ENCODE results near the gene VPS35. TPM values are rescaled to one million over a fixed set of nuclear protein-coding genes. Genes with fewer than 3 reads are reported as not detected.

VPS35 gene
- total and polyA plus RNA-seq, 2 of the 13 experiments (the other 11 are each of a cell fraction or from before 2014, with no cell fraction given): 30.7 to 136 TPM

DNA sequence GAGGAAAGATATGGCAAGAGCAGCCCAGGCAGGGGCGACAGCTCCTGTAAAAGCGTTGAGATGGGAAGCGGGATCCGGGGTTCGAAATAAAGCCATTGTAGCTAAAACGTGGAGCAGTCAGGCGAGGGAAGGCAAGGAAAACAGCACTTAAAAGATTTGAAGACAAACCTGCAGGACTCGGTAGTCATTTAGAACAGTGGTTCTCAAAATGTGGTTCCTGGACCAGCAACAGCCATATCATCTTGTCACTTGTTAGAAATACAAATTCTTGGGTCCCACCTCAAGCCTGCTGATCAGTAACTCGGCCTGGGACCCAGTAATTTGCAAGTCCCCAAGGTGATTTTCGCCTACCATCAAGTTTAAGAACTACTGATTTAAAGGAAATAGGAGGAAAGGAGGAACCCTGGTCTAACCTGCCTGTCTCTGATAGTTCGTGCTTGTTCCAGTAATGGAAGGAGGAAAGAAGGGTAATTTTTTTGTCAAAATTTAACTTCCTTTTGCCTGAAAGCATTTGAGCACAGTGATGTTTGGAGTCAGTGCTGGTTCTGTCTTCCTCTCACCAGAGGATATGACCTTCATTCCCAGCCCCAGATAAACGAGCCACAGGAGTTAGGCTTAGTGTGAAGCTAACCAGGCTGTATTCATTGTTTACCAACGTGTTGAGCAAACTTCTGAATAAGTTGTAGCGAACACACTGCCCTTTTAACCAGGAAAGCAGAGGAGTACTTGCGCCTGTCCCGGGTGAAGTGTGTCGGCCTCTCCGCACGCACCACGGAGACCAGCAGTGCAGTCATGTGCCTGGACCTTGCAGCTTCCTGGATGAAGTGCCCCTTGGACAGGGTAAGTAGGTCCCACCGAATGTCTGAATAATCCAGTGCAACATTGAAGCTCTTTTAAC, 1.6 kb upstream of the VPS35 start (continued):
- TF ChIP-seq, protein P1, sequence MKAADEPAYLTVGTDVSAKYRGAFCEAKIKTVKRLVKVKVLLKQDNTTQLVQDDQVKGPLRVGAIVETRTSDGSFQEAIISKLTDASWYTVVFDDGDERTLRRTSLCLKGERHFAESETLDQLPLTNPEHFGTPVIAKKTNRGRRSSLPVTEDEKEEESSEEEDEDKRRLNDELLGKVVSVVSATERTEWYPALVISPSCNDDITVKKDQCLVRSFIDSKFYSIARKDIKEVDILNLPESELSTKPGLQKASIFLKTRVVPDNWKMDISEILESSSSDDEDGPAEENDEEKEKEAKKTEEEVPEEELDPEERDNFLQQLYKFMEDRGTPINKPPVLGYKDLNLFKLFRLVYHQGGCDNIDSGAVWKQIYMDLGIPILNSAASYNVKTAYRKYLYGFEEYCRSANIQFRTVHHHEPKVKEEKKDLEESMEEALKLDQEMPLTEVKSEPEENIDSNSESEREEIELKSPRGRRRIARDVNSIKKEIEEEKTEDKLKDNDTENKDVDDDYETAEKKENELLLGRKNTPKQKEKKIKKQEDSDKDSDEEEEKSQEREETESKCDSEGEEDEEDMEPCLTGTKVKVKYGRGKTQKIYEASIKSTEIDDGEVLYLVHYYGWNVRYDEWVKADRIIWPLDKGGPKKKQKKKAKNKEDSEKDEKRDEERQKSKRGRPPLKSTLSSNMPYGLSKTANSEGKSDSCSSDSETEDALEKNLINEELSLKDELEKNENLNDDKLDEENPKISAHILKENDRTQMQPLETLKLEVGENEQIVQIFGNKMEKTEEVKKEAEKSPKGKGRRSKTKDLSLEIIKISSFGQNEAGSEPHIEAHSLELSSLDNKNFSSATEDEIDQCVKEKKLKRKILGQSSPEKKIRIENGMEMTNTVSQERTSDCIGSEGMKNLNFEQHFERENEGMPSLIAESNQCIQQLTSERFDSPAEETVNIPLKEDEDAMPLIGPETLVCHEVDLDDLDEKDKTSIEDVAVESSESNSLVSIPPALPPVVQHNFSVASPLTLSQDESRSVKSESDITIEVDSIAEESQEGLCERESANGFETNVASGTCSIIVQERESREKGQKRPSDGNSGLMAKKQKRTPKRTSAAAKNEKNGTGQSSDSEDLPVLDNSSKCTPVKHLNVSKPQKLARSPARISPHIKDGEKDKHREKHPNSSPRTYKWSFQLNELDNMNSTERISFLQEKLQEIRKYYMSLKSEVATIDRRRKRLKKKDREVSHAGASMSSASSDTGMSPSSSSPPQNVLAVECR (CRISPR knock-in tag; IDR thresholded peaks at IDR 0.05; ENCODE audit: borderline replicate concordance): peak; percentile 42; the same call in 1 of the 2 replicates
- TF ChIP-seq ZBTB8A (CRISPR knock-in tag; IDR thresholded peaks at IDR 0.05; ENCODE audit: borderline replicate concordance, low read depth): no peak
- TF ChIP-seq, protein P2, sequence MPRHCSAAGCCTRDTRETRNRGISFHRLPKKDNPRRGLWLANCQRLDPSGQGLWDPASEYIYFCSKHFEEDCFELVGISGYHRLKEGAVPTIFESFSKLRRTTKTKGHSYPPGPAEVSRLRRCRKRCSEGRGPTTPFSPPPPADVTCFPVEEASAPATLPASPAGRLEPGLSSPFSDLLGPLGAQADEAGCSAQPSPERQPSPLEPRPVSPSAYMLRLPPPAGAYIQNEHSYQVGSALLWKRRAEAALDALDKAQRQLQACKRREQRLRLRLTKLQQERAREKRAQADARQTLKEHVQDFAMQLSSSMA (CRISPR knock-in tag; IDR thresholded peaks at IDR 0.05): 0 out of 2 replicates have a peak, but pooled peaks have one; percentile 72
- TF ChIP-seq BHLHE40 (IDR thresholded peaks at IDR 0.05; ENCODE audit: low read length): peak; percentile 45; the same call in 1 of the 2 replicates
- TF ChIP-seq, protein P3, sequence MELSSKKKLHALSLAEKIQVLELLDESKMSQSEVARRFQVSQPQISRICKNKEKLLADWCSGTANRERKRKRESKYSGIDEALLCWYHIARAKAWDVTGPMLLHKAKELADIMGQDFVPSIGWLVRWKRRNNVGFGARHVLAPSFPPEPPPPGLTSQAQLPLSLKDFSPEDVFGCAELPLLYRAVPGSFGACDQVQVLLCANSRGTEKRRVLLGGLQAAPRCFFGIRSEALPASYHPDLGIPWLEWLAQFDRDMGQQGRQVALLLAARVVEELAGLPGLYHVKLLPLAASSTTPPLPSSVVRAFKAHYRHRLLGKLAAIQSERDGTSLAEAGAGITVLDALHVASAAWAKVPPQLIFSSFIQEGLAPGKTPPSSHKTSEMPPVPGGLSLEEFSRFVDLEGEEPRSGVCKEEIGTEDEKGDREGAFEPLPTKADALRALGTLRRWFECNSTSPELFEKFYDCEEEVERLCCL (CRISPR knock-in tag; IDR thresholded peaks at IDR 0.05; ENCODE audit: borderline replicate concordance): no peak
- TF ChIP-seq, protein P4, sequence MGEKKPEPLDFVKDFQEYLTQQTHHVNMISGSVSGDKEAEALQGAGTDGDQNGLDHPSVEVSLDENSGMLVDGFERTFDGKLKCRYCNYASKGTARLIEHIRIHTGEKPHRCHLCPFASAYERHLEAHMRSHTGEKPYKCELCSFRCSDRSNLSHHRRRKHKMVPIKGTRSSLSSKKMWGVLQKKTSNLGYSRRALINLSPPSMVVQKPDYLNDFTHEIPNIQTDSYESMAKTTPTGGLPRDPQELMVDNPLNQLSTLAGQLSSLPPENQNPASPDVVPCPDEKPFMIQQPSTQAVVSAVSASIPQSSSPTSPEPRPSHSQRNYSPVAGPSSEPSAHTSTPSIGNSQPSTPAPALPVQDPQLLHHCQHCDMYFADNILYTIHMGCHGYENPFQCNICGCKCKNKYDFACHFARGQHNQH (CRISPR knock-in tag; IDR thresholded peaks at IDR 0.05): peak; percentile 39; the same call in 1 of the 2 replicates
- TF ChIP-seq, protein P5, sequence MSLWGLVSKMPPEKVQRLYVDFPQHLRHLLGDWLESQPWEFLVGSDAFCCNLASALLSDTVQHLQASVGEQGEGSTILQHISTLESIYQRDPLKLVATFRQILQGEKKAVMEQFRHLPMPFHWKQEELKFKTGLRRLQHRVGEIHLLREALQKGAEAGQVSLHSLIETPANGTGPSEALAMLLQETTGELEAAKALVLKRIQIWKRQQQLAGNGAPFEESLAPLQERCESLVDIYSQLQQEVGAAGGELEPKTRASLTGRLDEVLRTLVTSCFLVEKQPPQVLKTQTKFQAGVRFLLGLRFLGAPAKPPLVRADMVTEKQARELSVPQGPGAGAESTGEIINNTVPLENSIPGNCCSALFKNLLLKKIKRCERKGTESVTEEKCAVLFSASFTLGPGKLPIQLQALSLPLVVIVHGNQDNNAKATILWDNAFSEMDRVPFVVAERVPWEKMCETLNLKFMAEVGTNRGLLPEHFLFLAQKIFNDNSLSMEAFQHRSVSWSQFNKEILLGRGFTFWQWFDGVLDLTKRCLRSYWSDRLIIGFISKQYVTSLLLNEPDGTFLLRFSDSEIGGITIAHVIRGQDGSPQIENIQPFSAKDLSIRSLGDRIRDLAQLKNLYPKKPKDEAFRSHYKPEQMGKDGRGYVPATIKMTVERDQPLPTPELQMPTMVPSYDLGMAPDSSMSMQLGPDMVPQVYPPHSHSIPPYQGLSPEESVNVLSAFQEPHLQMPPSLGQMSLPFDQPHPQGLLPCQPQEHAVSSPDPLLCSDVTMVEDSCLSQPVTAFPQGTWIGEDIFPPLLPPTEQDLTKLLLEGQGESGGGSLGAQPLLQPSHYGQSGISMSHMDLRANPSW (CRISPR knock-in tag; IDR thresholded peaks at IDR 0.05; ENCODE audit: borderline replicate concordance): 0 out of 2 replicates have a peak, but pooled peaks have one; percentile 48
- TF ChIP-seq, protein P6, sequence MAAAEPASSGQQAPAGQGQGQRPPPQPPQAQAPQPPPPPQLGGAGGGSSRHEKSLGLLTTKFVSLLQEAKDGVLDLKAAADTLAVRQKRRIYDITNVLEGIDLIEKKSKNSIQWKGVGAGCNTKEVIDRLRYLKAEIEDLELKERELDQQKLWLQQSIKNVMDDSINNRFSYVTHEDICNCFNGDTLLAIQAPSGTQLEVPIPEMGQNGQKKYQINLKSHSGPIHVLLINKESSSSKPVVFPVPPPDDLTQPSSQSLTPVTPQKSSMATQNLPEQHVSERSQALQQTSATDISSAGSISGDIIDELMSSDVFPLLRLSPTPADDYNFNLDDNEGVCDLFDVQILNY (CRISPR knock-in tag; conservative IDR thresholded peaks at IDR 0.05): no peak
- no peak for TF ChIP-seq KMT2A (CRISPR knock-in tag; IDR thresholded peaks at IDR 0.05)
- TF ChIP-seq, protein P7, sequence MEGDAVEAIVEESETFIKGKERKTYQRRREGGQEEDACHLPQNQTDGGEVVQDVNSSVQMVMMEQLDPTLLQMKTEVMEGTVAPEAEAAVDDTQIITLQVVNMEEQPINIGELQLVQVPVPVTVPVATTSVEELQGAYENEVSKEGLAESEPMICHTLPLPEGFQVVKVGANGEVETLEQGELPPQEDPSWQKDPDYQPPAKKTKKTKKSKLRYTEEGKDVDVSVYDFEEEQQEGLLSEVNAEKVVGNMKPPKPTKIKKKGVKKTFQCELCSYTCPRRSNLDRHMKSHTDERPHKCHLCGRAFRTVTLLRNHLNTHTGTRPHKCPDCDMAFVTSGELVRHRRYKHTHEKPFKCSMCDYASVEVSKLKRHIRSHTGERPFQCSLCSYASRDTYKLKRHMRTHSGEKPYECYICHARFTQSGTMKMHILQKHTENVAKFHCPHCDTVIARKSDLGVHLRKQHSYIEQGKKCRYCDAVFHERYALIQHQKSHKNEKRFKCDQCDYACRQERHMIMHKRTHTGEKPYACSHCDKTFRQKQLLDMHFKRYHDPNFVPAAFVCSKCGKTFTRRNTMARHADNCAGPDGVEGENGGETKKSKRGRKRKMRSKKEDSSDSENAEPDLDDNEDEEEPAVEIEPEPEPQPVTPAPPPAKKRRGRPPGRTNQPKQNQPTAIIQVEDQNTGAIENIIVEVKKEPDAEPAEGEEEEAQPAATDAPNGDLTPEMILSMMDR (CRISPR knock-in tag; IDR thresholded peaks at IDR 0.05): no peak
- TF ChIP-seq ZNF891 (CRISPR knock-in tag; IDR thresholded peaks at IDR 0.05): no peak
